Activated CD4-positive, alpha-beta T cell treated with anti-CD3 and anti-CD28 coated beads for 36 hours (primary cell): ENCODE measurements around the gene MVB12B. TPM values are rescaled to one million over a fixed set of nuclear protein-coding genes. Genes with fewer than 3 reads are reported as not detected.

ENCODE experiments used
- ATAC-seq: fragments of 200-7000 bp; cut with Tn5 transposase; one replicate; pipeline ENCODE4 v1.10.0; 2021; ENCODE audit warnings: mild to moderate bottlenecking, moderate library complexity
- CTCF ChIA-PET: fragments of 350-600 bp; sonication (Branson Sonifier 250); formaldehyde crosslinking; loops from one replicate; lab custom pipeline; 2021; ENCODE audit warnings: antibody characterized with exemption; lab: Charles Lee
- POLR2A ChIA-PET: fragments of 350-600 bp; sonication (Branson Sonifier 250); formaldehyde crosslinking; loops from one replicate; lab custom pipeline; 2021; ENCODE audit warnings: antibody characterized with exemption, inconsistent platforms; lab: Charles Lee
- DNase-seq: peaks from one replicate; pipeline ENCODE4 v3.0.0-alpha.2; 2020
- H3K27ac Mint-ChIP-seq: one replicate; pipeline ENCODE4 v1.8.0; 2021; ENCODE audit warnings: mixed read lengths
- H3K27me3 Mint-ChIP-seq: one replicate; pipeline ENCODE4 v1.8.0; 2021; ENCODE audit warnings: mixed read lengths
- H3K36me3 Mint-ChIP-seq: one replicate; pipeline ENCODE4 v1.8.0; 2021; ENCODE audit warnings: low read depth, mixed read lengths
- H3K4me1 Mint-ChIP-seq: one replicate; pipeline ENCODE4 v1.8.0; 2021; ENCODE audit warnings: mixed read lengths
- H3K4me3 Mint-ChIP-seq: one replicate; pipeline ENCODE4 v1.8.0; 2021; ENCODE audit warnings: mild to moderate bottlenecking, moderate library complexity, mixed read lengths
- H3K9me3 Mint-ChIP-seq: one replicate; pipeline ENCODE4 v1.8.0; 2021; ENCODE audit warnings: low read depth, mixed read lengths
- intact Hi-C, 2 experiments: fragments of 100-400 bp; cut with DNase I in 1 of 2; cut with micrococcal nuclease in 1 of 2; formaldehyde crosslinking; loops; one replicate each; pipeline versions ENCODE4 v1.14.2 to v1.15.1; 2022 to 2024; cut with DNase I, micrococcal nuclease
- total RNA-seq, 2 experiments: library from RNA; stranded (reverse); gene quantifications; one replicate each; pipeline ENCODE4 v1.2.3, GENCODE V29; 2021

Gene MVB12B
- total RNA-seq, 2 experiments from 2014 or later = 3.0 TPM

DNA sequence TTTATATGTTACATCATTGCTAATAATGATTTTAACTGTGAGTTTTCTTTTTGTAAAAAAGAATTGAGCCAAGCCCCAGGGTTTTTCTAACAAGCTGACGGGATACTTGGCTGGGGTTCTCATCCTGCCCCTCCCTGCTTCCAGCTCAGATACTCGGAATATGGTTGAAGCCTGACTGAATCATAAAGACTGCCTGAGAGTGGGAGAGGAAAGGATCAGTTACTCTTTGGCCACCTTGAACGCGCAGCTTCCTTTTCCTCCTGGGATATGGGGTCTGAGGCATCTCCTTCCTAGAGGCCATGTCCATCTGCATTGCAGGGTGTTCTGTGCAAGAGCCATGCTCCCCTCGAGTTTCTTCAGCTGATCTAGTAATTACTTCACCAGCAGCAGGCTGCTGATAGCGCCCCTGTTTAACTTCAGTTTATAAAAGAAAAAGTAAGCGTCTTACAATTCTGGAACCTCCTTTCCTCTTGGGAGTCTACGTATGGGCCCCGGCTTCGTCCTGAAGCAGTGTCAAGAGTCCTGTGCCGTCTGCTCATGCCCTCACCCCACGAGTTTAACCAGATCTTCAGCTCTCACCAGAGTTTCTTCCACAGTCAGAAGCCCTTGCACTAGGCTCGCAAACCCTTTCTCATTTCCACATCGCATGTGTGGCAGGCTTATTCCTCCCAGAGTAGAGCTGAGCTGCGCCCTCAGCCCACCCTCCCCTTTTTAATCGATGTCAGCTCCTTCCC, 130.0 kb downstream of the MVB12B start:
- ATAC-seq = no peak
- Mint-ChIP-seq H3K36me3 (no peaks in the 10 kb centered on the region), H3K4me1 (peaks cover 3% of the 10 kb centered on the region), H3K27me3 (no peaks in the 10 kb centered on the region), H3K9me3 (no peaks in the 10 kb centered on the region), H3K27ac (no peak overlapping the region), H3K4me3 (no peak overlapping the region)
- no peak for DNase-seq
- CTCF ChIA-PET = interaction anchor here (1.2 kb wide), 1 partner anchor 17 kb away, joined by 5 read pairs; no protein-coding TSS in a partner anchor
- intact Hi-C loops = no loop called here
- POLR2A ChIA-PET = no interaction called here

DNA sequence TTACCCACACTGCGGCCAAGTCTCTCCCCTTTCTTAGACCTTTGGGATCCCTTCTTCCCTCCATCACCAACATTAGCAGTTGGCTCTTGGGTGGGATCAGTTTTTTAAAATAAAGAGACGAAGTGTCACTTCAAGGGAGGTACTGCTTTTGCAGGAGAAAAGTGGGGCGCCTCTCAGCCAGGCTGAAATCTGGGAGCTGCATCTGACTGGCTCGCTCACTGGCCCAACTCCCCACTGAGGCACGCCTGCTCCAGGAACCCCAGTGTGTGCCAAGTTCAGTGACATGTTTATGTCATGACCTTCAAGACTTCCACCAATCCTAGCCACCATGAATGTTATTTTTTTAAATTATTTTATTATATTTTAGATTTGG, 130.5 kb downstream of the MVB12B start:
- CTCF ChIA-PET = interaction anchor here (0.7 kb wide), 1 partner anchor 42 kb away, joined by 3 read pairs; no protein-coding TSS in a partner anchor
- Mint-ChIP-seq H3K27ac (no peak overlapping the region), H3K4me3 (no peak overlapping the region), H3K36me3 (no peaks in the 10 kb centered on the region), H3K27me3 (no peaks in the 10 kb centered on the region), H3K4me1 (peaks cover 3% of the 10 kb centered on the region), H3K9me3 (no peaks in the 10 kb centered on the region)
- DNase-seq (no peak), ATAC-seq (no peak)
- POLR2A ChIA-PET = no interaction called here
- intact Hi-C loops = no loop called here

DNA sequence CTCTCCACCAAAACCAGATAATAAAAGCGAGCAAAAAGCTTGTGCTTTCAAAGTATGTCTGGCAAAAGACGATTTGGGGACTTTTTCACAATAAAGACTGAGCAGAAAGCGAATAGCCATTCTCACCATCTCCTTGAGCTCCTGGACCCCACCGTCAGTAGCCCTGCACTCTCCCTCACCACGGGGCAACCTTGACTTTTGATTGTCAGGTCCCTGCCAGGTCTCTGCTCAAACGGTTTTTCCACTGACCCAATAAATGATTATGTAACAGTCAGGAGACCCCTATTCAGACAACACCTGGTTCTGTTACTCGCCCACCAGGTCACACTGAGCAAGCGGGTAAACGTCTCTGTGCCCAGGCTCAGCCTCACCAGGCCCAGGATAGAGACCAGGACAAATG, 131.3 kb downstream of the MVB12B start:
- POLR2A ChIA-PET = no interaction called here
- H3K36me3 Mint-ChIP-seq = no peaks in the 10 kb centered on the region
- intact Hi-C loops = no loop called here

DNA sequence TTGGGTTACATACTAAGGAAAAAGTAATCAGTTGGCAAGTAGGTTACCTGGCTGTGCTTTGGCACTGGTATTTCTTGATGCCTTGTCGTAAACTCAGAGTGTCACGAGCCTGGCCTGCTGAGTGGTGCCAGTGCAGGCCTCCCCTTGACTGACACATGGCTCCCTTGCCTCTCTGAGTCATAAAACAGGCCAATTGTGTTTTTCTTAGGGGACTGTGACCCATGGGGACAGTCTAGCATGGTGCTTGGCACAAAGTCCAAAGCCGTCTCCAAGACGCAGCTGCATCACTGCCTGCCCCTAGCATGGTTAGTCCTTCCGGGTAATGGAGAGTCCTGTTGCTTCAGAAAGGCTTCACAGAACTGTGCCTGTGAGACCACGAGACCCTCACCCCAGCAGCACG, 132.5 kb downstream of the MVB12B start:
- Mint-ChIP-seq H3K4me1 (no peaks in the 10 kb centered on the region), H3K27ac (no peak overlapping the region), H3K4me3 (no peak overlapping the region), H3K9me3 (no peaks in the 10 kb centered on the region), H3K27me3 (no peaks in the 10 kb centered on the region), H3K36me3 (no peaks in the 10 kb centered on the region)
- POLR2A ChIA-PET = no interaction called here
- ATAC-seq = no peak
- intact Hi-C loops = no loop called here
- CTCF ChIA-PET = no interaction called here
- no peak for DNase-seq

More for the DNA sequence above, 131.3 kb downstream of the MVB12B start:
- ATAC-seq (no peak), DNase-seq (no peak)
- Mint-ChIP-seq H3K4me3 (no peak overlapping the region), H3K27ac (no peak overlapping the region), H3K9me3 (no peaks in the 10 kb centered on the region), H3K27me3 (no peaks in the 10 kb centered on the region), H3K4me1 (no peaks in the 10 kb centered on the region)
- CTCF ChIA-PET = interaction anchor here (0.7 kb wide), 1 partner anchor 41 kb away, joined by 3 read pairs; no protein-coding TSS in a partner anchor

DNA sequence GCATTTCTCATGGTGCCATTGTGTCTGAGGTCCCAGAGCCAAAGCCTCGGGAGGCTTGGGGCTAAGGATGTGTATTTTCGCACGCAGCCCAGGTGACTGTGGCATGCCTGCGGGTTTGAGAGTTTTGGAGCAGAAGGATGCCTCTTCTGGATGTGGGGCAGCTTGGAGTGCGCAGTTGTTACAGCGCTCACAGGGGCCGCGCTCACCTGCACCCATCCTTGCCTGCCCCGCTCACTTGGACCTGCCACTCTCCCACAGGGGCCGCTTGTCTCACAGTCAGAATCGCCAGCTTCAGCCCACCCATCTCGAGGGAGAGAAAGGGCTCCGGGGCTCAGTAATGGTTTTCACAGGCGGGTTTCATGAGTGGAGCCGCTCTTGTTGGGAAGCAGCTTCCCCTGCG, 132.9 kb downstream of the MVB12B start:
- POLR2A ChIA-PET = no interaction called here
- Mint-ChIP-seq H3K4me1 (no peaks in the 10 kb centered on the region), H3K27ac (no peak overlapping the region), H3K9me3 (no peaks in the 10 kb centered on the region), H3K36me3 (no peaks in the 10 kb centered on the region), H3K4me3 (no peak overlapping the region), H3K27me3 (no peaks in the 10 kb centered on the region)
- ATAC-seq (no peak), DNase-seq (no peak)
- CTCF ChIA-PET = interaction anchor here (0.7 kb wide), 1 partner anchor 83 kb away, joined by 3 read pairs; no protein-coding TSS in a partner anchor
- intact Hi-C loops = no loop called here

DNA sequence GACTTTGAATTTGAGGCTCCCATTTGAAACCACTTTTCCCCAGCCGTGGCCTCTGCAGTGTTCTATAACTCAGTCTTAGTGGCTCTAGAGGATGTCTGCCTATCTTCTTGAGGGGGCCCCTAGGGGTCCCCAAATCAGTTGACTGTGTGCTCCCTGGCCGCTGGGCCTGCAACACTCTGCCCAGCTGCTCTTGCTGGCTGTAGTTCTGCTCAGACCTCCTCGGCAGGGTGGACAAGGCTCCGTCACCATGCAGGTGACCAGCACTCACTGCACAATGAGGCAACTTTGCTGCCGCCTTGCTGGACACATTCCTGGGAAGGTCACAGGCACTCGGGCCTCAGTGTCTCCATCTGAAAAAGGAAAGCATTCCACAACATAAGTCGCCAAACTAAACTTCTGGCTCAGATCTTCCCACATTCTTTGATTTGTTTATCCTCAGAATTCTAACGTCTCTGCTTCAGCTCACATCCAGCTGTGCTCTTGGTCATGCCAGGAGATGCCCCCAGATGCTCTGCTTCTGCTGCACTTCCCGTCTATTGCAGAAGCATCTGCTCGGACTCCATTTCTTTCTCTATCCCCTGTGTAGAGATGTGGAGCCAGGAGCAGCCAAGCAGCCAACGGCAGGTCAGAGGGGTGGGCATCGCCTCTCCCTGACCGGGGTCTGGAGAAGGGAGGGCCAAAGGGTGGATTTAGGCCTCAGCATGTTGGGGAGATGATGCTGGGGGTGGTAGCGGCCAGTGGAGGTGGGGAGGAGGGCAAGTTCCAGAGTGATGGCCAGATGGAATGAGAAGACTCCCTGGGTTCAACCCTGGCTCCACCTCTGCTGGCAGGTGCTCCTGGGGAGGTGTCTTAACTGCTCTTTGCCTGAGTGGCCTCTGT, 133.6 kb downstream of the MVB12B start:
- Mint-ChIP-seq H3K4me1 (no peaks in the 10 kb centered on the region), H3K4me3 (no peak overlapping the region), H3K36me3 (no peaks in the 10 kb centered on the region), H3K27me3 (no peaks in the 10 kb centered on the region), H3K27ac (no peak overlapping the region), H3K9me3 (no peaks in the 10 kb centered on the region)
- ChIA-PET POLR2A (no interaction called here), CTCF (interaction anchor here (0.7 kb wide), 1 partner anchor 84 kb away, joined by 3 read pairs; no protein-coding TSS in a partner anchor)
- DNase-seq (no peak), ATAC-seq (no peak)
- intact Hi-C loops = no loop called here

DNA sequence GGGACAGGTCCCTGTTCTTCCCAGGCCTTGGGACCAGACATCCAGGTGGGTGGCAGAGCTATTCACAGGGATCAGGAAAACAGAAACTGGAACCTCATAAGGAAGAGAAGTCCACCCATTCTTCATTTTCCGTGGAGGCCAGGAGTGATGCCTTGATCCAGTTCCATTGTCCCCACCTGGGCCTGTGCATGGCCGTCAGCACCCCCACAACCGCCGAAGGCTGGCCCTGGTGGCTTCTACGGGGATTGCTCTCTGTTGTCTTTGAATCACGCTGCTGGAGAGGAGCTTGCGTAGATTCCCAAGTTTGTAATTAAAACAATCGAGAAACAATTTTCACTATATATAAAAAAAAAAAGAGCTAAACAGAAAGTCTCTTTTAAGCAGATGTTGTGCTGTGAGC, 134.4 kb downstream of the MVB12B start:
- CTCF ChIA-PET = interaction anchor here (0.6 kb wide), 1 partner anchor 318 kb away, joined by 3 read pairs; no protein-coding TSS in a partner anchor
- no peaks in the 10 kb centered on the region for H3K4me1 Mint-ChIP-seq
- POLR2A ChIA-PET = no interaction called here

DNA sequence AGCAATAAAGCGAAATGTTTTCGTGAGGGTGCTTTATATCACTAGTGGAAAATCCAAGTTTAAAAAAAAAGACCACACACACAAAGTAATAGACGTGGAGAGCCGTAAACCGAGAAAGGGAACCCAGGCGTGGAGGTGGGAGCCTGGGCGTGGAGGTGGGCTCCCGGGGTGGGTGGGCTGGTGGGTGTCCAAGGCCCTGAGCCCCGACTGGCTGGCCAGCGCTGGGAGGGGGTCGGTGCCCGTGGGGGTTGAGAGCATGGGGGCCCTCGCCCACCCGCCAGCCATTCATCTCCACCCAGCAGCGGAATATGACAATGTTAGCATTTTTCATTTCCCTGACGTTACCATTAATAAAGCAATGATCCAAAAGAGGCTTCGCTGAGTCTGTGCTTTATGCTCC, 135.0 kb downstream of the MVB12B start:
- Mint-ChIP-seq H3K27me3 (no peaks in the 10 kb centered on the region), H3K27ac (no peak overlapping the region), H3K4me3 (no peak overlapping the region), H3K9me3 (no peaks in the 10 kb centered on the region), H3K36me3 (no peaks in the 10 kb centered on the region), H3K4me1 (no peaks in the 10 kb centered on the region)
- ChIA-PET CTCF (interaction anchor here (0.6 kb wide), 1 partner anchor 318 kb away, joined by 3 read pairs; no protein-coding TSS in a partner anchor), POLR2A (no interaction called here)
- DNase-seq (no peak), ATAC-seq (no peak)
- intact Hi-C loops = no loop called here

More for the DNA sequence above, 134.4 kb downstream of the MVB12B start:
- Mint-ChIP-seq H3K27ac (no peak overlapping the region), H3K36me3 (no peaks in the 10 kb centered on the region), H3K9me3 (no peaks in the 10 kb centered on the region), H3K27me3 (no peaks in the 10 kb centered on the region), H3K4me3 (no peak overlapping the region)
- intact Hi-C loops = no loop called here
- ATAC-seq (no peak), DNase-seq (no peak)

DNA sequence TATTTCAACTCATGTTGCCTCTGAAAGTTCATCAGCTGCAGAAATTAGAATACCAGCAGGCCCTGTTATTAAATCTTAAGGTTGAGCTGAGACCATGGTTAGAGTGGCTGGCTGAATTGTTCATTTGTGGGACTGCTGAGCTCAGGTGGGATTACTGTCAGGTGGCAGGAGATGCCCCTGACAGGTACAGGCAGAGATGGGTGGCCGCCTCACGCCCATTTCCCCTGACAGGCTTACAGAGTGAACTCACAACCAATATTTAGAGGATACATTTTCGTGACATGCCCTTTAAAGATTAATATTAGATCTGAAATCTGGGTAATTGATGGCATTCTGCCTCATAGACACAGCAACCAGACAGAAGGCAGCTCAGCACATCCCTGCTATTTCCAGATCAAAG, 136.0 kb downstream of the MVB12B start:
- DNase-seq (no peak), ATAC-seq (no peak)
- Mint-ChIP-seq H3K4me3 (no peak overlapping the region), H3K4me1 (no peaks in the 10 kb centered on the region), H3K9me3 (no peaks in the 10 kb centered on the region), H3K36me3 (no peaks in the 10 kb centered on the region), H3K27me3 (no peaks in the 10 kb centered on the region), H3K27ac (no peak overlapping the region)
- intact Hi-C loops = no loop called here
- POLR2A ChIA-PET = no interaction called here
- CTCF ChIA-PET = interaction anchor here (0.6 kb wide), 1 partner anchor 28 kb away, joined by 3 read pairs; no protein-coding TSS in a partner anchor

DNA sequence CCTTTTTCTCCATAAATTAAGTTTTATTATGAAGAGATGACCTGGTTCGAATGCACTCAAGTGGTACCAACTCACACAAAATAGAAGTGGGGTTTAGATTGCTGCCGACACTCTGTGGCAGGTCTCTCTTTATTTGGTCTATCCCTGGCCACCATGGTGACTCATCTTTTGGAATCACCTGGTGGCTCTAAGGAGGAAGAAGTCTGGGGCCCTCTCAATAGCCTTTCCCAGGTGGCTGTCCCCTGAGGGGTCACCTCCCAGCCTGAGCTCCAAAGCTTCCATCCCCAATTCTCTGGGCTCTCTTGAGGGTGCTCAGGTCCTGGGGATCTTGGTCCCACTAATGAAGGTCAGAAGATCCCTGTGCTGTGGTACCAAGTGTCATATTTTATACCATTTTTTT, 136.8 kb downstream of the MVB12B start:
- H3K27me3 Mint-ChIP-seq = no peaks in the 10 kb centered on the region
- intact Hi-C loops = no loop called here
- CTCF ChIA-PET = interaction anchor here (0.6 to 1.6 kb wide), 3 partner anchors 10 to 1641 kb away, joined by 3 to 5 read pairs (median 5); no protein-coding TSS in a partner anchor

DNA sequence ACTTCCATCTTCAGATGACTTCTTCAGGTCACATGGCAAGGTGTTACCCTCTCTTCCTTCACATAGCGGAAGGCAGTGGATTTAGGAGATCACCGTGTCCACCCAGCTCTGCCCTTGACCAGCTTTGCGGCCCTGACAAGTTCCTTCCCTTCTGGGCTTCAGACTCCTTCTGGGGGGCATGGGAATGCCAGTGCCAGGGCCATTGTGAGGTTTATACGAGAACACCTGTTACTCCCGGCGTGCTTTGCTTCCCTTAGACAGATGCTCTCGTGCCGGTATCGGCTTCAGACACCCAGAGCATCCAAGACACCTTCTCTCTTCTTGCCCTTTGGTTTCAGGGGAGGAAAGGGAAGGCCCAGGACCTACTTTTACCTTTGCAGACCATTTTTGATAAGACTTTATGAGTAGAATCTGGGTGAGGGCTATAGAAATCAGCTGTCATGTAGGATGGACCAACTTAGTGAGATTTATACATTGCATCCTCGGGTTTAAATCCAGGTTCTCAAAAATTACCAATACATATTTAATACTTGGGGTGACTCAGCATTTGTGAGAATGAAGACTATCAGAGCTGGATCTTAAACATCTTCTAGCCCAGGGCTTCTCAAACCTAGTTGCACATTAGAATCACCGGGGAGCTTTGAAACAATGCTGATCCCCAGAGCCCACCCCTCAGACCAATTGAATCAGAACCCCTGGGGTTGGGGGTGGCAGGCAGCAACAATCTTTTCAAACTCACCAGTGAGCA, 138.2 kb downstream of the MVB12B start:
- ATAC-seq = no peak
- intact Hi-C loops = no loop called here
- H3K9me3 Mint-ChIP-seq = no peaks in the 10 kb centered on the region
- H3K27me3 Mint-ChIP-seq = no peaks in the 10 kb centered on the region
- no peak overlapping the region for H3K4me3 Mint-ChIP-seq
- CTCF ChIA-PET = interaction anchor here (0.8 to 1.6 kb wide), 6 partner anchors 9 to 141 kb away, joined by 3 to 6 read pairs (median 5); no protein-coding TSS in a partner anchor
- no peak overlapping the region for H3K27ac Mint-ChIP-seq
- DNase-seq = no peak
- H3K4me1 Mint-ChIP-seq = peaks cover 20% of the 10 kb centered on the region
- POLR2A ChIA-PET = no interaction called here
- H3K36me3 Mint-ChIP-seq = peaks cover 3% of the 10 kb centered on the region

More for the DNA sequence above, 136.8 kb downstream of the MVB12B start:
- POLR2A ChIA-PET = no interaction called here
- DNase-seq (no peak), ATAC-seq (no peak)
- H3K4me3 Mint-ChIP-seq = no peak overlapping the region
- H3K9me3 Mint-ChIP-seq = no peaks in the 10 kb centered on the region
- peaks cover 6% of the 10 kb centered on the region for H3K4me1 Mint-ChIP-seq
- H3K36me3 Mint-ChIP-seq = peaks cover under 1% of the 10 kb centered on the region
- no peak overlapping the region for H3K27ac Mint-ChIP-seq
